ENCODE data around the gene HMBS.
"Not testable (repeated sequence)": the region's sequence is repeated elsewhere in the genome, so short reads cannot be mapped to it uniquely, and the experiment has no call there.

Gene HMBS

DNA sequence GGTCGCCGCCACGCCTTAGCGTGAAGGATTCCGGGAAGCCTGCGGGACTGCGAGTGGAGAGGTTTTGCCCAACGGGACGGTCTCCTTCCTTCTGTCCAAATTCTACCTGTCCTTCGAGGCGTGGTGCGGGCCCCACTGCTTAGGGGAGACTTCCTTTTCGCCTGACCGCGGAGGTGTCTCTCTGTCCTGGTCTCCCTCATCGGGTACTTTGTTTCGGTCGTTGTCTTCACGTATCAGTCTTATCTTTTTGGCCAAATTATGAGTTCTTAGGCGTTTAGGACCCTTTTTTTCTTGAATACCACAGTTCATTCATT lies 37.1 kb downstream of the HMBS start:
- no peak for DNase-seq

- DNase-seq, result no peak
Observed at GRCh38 chr11:119125821-119126220, 41.1 kb downstream of the HMBS start.

GRCh38 chr11:119126675-119127268 lies 42.1 kb downstream of the HMBS start:
- DNase-seq, result no peak

GRCh38 chr11:119130662-119131061 lies 46.0 kb downstream of the HMBS start:
- DNase-seq, result no peak

DNA sequence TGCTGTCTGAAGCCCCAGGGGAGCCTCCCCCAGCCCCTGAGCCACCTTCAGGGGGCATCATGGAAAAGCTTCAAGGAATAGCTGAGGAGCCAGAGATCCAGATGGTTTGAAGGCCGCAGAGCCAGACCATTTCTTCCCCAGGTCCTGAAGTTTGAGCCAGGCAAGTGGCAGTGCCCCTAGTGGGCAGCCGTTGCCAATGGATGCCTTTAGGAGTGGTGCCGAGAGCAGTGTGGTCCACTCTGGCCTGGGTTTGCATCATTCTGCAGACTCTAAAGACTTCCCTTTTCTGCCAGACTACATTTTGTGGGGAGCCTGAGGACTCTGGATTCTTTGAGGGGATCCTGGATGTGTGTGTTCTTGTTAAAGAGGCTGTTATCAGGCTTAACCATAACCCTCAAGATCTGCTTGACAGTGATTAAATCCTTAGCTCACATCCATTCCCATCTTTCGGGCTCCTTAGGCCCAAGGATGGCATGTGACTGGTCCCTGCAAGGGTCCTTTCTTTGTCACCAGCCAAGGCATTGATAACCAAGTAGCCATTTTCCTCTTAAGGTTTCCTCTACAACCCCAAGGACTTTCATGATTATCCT lies 49.8 kb downstream of the HMBS start:
- no peak for DNase-seq

GRCh38 chr11:119139276-119139675 lies 54.6 kb downstream of the HMBS start:
- not testable (repeated sequence) for DNase-seq
